Cardiac fibroblast (primary cell): Measurements from ENCODE around the gene LAMP1.
"Not testable (repeated sequence)": the region's sequence is repeated elsewhere in the genome, so short reads cannot be mapped to it uniquely, and the experiment has no call there.

Source experiments
- DNase-seq, 2 donors: peaks; one replicate each; pipeline versions ENCODE4 v3.0.0 to v3.0.0-alpha.2; 2010; ENCODE audit warnings: low read depth in 2 of 2
- H3K4me3 ChIP-seq, 2 donors: replicated peaks in 1 of 2; 1 replicate in 1 of 2; 2 replicates in 1 of 2; pipeline ENCODE4 v1.5.1; 2011; ENCODE audit warnings: low read depth in 2 of 2, low read length in 2 of 2, mild to moderate bottlenecking in 2 of 2, moderate library complexity in 1 of 2
- CTCF ChIP-seq: IDR thresholded peaks from one replicate; pipeline ENCODE4 v1.5.1; 2011; ENCODE audit warnings: low read depth, mild to moderate bottlenecking, low read length, inconsistent platforms

Gene LAMP1

GRCh38 chr13:113307491-113307890 is 10.5 kb downstream of the LAMP1 start:
- H3K4me3 ChIP-seq: no peak overlapping the region
- TF ChIP-seq CTCF: no peak

DNA sequence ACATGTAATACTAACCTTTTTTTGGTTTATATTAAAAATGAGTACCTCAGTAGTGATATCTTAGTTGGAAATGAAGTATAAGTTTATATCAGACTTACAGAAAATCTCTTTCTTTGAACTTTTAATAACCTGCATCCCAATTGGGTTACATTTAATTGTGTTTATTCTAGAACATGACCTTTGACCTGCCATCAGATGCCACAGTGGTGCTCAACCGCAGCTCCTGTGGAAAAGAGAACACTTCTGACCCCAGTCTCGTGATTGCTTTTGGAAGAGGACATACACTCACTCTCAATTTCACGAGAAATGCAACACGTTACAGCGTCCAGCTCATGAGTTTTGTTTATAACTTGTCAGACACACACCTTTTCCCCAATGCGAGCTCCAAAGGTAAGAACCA is 12.4 kb downstream of the LAMP1 start:
- no peak for DNase-seq
- H3K4me3 ChIP-seq: no peak overlapping the region
- TF ChIP-seq CTCF: no peak

More at GRCh38 chr13:113307491-113307890, 10.5 kb downstream of the LAMP1 start:
- DNase-seq: no peak

DNA sequence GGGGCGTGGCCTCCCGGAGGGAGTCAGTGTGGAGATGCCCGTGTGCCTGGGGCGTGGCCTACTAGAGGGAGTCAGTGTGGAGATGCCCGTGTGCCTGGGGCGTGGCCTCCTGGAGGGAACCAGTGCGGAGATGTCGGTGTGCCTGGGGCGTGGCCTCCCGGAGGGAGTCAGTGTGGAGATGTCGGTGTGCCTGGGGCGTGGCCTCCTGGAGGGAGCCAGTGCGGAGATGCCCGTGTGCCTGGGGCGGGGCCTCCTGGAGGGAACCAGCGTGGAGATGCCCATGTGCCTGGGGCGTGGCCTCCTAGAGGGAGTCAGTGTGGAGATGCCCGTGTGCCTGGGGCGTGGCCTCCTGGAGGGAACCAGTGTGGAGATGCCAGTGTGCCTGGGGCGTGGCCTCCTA is 17.1 kb downstream of the LAMP1 start:
- H3K4me3 ChIP-seq, DNase-seq: not testable (repeated sequence)

DNA sequence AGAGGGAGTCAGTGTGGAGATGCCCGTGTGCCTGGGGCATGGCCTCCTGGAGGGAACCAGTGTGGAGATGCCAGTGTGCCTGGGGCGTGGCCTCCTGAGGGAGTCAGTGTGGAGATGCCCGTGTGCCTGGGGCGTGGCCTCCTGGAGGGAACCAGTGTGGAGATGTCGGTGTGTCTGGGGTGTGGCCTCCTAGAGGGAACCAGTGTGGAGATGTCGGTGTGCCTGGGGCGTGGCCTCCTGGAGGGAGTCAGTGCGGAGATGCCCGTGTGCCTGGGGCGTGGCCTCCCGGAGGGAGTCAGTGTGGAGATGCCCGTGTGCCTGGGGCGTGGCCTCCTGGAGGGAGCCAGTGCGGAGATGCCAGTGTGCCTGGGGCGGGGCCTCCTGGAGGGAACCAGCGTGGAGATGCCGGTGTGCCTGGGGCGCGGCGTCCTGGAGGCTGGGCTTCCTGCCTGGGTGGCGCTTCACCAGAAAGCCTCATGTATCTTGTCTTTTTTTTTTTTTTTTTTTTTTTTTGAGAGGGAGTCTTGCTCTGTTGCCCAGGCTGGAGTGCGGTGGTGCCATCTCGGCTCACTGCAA is 17.9 kb downstream of the LAMP1 start:
- not testable (repeated sequence) for DNase-seq, H3K4me3 ChIP-seq

GRCh38 chr13:113315992-113316391 is 19.0 kb downstream of the LAMP1 start:
- no peak overlapping the region for H3K4me3 ChIP-seq
- TF ChIP-seq CTCF: no peak
- no peak for DNase-seq

DNA sequence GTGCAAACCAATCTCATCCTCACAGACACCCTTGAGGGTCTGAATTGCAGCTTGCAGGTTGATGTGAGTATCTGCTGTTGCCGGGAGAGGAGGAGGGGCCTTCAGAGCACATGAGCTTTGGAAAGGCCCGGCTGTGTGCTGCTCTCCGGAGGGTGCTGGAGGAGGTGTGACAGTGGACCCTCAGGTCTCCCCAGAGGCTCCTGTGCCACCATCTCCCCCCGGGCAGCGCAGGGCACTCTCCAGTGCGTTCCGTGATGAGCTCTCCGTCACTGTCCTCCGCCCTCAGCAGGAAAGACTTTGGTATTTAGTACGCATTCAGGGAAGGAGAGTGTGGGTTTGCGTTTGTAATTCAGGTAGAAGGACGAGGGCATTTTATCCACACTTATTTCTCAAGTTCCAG is 20.0 kb downstream of the LAMP1 start:
- no peak overlapping the region for H3K4me3 ChIP-seq
- TF ChIP-seq CTCF: no peak
- no peak for DNase-seq

DNA sequence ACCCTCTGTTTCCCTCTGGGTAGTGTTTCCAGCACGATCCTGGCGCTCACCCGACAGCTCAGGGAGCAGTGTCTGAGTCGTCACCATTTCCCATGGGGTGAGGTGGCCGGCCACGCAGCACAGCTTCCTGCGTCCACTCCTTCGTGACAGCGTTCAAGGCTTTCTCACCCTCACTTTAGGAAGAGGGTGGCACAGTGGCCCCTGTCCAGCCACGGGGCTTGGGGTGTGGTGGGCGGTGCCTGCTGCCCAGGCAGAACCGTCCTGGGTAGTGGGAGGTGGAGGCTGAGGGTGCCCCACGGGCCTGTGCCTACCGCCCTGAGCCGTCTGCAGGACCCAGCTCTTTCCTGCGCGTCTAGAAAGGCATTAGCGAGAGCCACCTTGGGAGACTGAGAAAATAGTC is 21.9 kb downstream of the LAMP1 start:
- no peak for DNase-seq
- no peak overlapping the region for H3K4me3 ChIP-seq
- no peak for TF ChIP-seq CTCF

- TF ChIP-seq CTCF: no peak
- H3K4me3 ChIP-seq: no peak overlapping the region
- no peak for DNase-seq
Measured at GRCh38 chr13:113319371-113319770, 22.3 kb downstream of the LAMP1 start.
